Calu3 (cell line): ENCODE measurements around the gene ANXA10. TPM values are rescaled to one million over a fixed set of nuclear protein-coding genes. Genes with fewer than 3 reads are reported as not detected.
A peak's percentile ranks its signal among the peaks of the same experiment; 100 is the strongest.

Experiments
- BruUV-seq: library from RNA; stranded (reverse); fragments of 400-500 nt; replicated peaks from 2 replicates; lab custom pipeline; 2021; lab: Mats Ljungman, UMichigan
- CTCF ChIA-PET: fragments of 300-600 bp; sonication (Branson Sonifier 250); formaldehyde crosslinking; loops from one replicate; lab custom pipeline; 2022; ENCODE audit warnings: antibody characterized with exemption; lab: Charles Lee
- DNase-seq: peaks from one replicate; pipeline ENCODE4 v3.0.0; 2022
- H3K27ac Mint-ChIP-seq: one replicate; pipeline ENCODE4 v1.8.0; 2022; ENCODE audit warnings: mixed read lengths; ENCODE audit not compliant: unreplicated experiment
- H3K27me3 Mint-ChIP-seq: one replicate; pipeline ENCODE4 v1.8.0; 2022; ENCODE audit warnings: mixed read lengths; ENCODE audit not compliant: unreplicated experiment
- H3K36me3 Mint-ChIP-seq: one replicate; pipeline ENCODE4 v1.8.0; 2022; ENCODE audit warnings: mild to moderate bottlenecking, moderate library complexity, mixed read lengths; ENCODE audit not compliant: insufficient read depth, unreplicated experiment
- H3K4me1 Mint-ChIP-seq: one replicate; pipeline ENCODE4 v1.8.0; 2022; ENCODE audit warnings: mild to moderate bottlenecking, low read depth, mixed read lengths; ENCODE audit not compliant: unreplicated experiment
- H3K4me3 Mint-ChIP-seq: one replicate; pipeline ENCODE4 v1.8.0; 2022; ENCODE audit warnings: mild to moderate bottlenecking, low read depth, moderate library complexity, mixed read lengths; ENCODE audit not compliant: unreplicated experiment
- H3K9me3 Mint-ChIP-seq: one replicate; pipeline ENCODE4 v1.8.0; 2022; ENCODE audit warnings: low read depth, mixed read lengths; ENCODE audit not compliant: unreplicated experiment
- intact Hi-C: fragments of 100-400 bp; cut with micrococcal nuclease; formaldehyde crosslinking; loops from one replicate; pipeline ENCODE4 v1.10.0; 2022; ENCODE audit not compliant: unreplicated experiment
- total RNA-seq: library from RNA; stranded (reverse); gene quantifications from 2 replicates; pipeline ENCODE4 v1.2.3, GENCODE V29; 2022
- TF ChIP-seq, protein P1 (sequence below): fragments of 200-600 bp; IDR thresholded peaks from one replicate; pipeline ENCODE4 v1.8.0; 2022; ENCODE audit warnings: antibody characterized with exemption; ENCODE audit not compliant: unreplicated experiment

The ANXA10 gene
- total RNA-seq, 1 experiment from 2014 or later: 43.2 TPM

DNA sequence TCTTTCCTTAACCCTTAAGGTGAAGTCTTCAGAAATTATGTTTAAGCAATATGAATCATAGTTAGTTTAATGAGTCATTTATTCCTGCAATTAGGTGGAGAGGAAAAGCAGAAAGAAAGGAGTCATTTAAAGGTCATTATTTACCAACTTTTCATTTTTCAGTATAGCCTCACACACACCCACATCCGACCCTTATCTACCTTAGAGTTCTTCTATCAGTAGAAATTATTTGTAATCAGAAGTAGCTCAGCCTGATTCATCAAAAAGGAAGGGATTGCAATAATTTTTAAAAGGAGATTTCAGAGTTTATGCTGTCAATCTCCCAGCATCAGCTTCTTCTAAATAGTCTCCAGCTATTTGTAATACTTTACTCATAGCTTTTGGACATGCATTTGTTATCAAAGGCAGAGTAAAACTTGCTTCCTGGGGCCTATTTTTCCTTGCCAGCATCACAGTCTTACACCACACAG, 5.9 kb downstream of the ANXA10 start:
- Mint-ChIP-seq H3K27ac (peak overlapping the region; percentile 78), H3K27me3 (no peaks in the 10 kb centered on the region), H3K4me3 (no peak overlapping the region), H3K9me3 (no peaks in the 10 kb centered on the region), H3K36me3 (peaks cover 11% of the 10 kb centered on the region), H3K4me1 (peaks cover 31% of the 10 kb centered on the region)
- no TSS peak for BruUV-seq
- intact Hi-C loops: loop anchor here (2.0 kb wide), 1 partner anchor 31 kb away; no protein-coding TSS in a partner anchor
- no peak for DNase-seq
- CTCF ChIA-PET: no interaction called here
- TF ChIP-seq, protein P1, sequence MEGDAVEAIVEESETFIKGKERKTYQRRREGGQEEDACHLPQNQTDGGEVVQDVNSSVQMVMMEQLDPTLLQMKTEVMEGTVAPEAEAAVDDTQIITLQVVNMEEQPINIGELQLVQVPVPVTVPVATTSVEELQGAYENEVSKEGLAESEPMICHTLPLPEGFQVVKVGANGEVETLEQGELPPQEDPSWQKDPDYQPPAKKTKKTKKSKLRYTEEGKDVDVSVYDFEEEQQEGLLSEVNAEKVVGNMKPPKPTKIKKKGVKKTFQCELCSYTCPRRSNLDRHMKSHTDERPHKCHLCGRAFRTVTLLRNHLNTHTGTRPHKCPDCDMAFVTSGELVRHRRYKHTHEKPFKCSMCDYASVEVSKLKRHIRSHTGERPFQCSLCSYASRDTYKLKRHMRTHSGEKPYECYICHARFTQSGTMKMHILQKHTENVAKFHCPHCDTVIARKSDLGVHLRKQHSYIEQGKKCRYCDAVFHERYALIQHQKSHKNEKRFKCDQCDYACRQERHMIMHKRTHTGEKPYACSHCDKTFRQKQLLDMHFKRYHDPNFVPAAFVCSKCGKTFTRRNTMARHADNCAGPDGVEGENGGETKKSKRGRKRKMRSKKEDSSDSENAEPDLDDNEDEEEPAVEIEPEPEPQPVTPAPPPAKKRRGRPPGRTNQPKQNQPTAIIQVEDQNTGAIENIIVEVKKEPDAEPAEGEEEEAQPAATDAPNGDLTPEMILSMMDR: no peak

DNA sequence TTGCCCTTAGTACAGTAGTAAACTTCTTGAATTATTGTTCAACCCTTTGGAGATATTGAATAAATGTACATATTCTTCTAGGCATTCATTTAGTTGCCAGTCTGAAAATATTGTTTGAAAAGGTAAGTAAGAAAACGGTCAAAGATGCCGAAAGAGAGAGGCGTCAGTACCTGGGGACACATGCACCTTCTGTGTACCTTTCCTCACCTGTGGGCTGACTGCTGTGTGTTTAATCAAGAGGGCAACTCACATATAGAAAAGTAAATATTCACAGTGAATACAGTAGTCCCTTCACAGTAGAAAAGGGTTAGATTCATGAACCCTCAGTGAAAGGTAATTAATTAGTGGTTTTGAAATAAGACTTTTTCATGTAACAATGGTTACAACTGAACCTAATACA, 6.9 kb downstream of the ANXA10 start:
- peaks cover 11% of the 10 kb centered on the region for H3K36me3 Mint-ChIP-seq
- no peak for DNase-seq
- no peaks in the 10 kb centered on the region for H3K9me3 Mint-ChIP-seq
- no peak overlapping the region for H3K4me3 Mint-ChIP-seq
- TF ChIP-seq, protein P1: no peak
- peaks cover 31% of the 10 kb centered on the region for H3K4me1 Mint-ChIP-seq
- no TSS peak for BruUV-seq
- H3K27me3 Mint-ChIP-seq: no peaks in the 10 kb centered on the region
- intact Hi-C loops: loop anchor here (2.0 kb wide), 1 partner anchor 30 kb away; no protein-coding TSS in a partner anchor
- CTCF ChIA-PET: no interaction called here
- peak overlapping the region; percentile 78 for H3K27ac Mint-ChIP-seq

DNA sequence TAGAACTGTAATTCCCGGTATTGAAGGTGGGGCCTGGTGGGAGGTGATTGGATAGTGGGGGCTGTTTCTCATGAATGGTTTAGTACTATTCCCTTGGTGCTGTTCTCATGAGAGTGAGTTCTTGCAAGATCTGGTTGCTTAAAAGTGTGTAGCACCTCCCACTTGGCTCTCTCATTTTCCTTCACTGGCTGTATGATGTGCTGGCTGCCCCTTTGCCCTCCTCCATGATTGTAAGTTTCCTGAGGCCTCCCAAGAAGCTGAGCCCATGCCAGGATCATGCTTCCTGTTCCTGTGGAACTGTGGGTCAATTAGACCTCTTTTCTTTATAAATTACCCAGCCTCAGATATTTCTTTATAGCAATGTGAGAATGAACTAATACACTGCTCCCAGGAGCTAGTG, 8.7 kb downstream of the ANXA10 start:
- DNase-seq: no peak
- intact Hi-C loops: no loop called here
- CTCF ChIA-PET: no interaction called here
- Mint-ChIP-seq H3K36me3 (peaks cover 11% of the 10 kb centered on the region), H3K9me3 (no peaks in the 10 kb centered on the region), H3K4me3 (no peak overlapping the region), H3K4me1 (peaks cover 31% of the 10 kb centered on the region), H3K27me3 (no peaks in the 10 kb centered on the region), H3K27ac (peak overlapping the region; percentile 60)
- TF ChIP-seq, protein P1: no peak
- no TSS peak for BruUV-seq

DNA sequence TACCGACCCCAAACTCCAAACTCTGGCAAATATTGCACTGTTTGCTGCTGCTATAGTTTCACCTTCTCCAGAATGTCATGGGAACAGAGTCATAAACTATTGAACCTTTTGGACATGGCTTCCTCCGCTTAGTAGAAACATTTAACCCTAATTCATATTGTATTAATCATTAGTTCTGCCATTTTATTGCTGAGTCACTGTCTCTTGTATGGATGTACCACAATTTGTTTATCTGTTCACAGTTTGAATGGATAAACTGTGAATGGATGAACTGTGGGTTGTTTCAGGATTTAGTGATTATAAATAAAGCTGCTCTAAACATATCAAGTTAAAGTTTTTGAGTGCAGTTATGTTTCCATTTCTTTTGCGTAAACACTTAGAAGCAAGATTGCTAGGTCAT, 10.1 kb downstream of the ANXA10 start:
- H3K4me1 Mint-ChIP-seq: peaks cover 21% of the 10 kb centered on the region
- intact Hi-C loops: no loop called here
- H3K36me3 Mint-ChIP-seq: peaks cover 9% of the 10 kb centered on the region
- no peaks in the 10 kb centered on the region for H3K9me3 Mint-ChIP-seq
- TF ChIP-seq, protein P1: no peak
- no peak overlapping the region for H3K27ac Mint-ChIP-seq
- no peak overlapping the region for H3K4me3 Mint-ChIP-seq
- BruUV-seq: no TSS peak
- DNase-seq: no peak
- CTCF ChIA-PET: no interaction called here
- H3K27me3 Mint-ChIP-seq: no peaks in the 10 kb centered on the region
